CD4-positive, alpha-beta T cell treated with Interferon gamma for 1 hour (primary cell): ENCODE results near the gene REG1A.
A peak's percentile ranks its signal among the peaks of the same experiment; 100 is the strongest.

Experiments
- DNase-seq: peaks from one replicate; pipeline ENCODE4 v3.0.0-alpha.2; 2020

REG1A gene

GRCh38 chr2:79120194-79120713 lies at the start of gene REG1A:
TSS of gene REG1A (plus strand) at chr2:79120488. CDS start at chr2:79120862, 374 bp downstream.
- no peak for DNase-seq

- no peak for DNase-seq
Measured at GRCh38 chr2:79071078-79071477, 49.2 kb upstream of the REG1A start.

- no peak for DNase-seq
Measured at GRCh38 chr2:79082987-79083386, 37.3 kb upstream of the REG1A start.

- DNase-seq, result no peak
Measured at GRCh38 chr2:79083597-79084251, 36.6 kb upstream of the REG1A start.

- no peak for DNase-seq
Measured at GRCh38 chr2:79084495-79085135, 35.7 kb upstream of the REG1A start.

GRCh38 chr2:79085382-79085781 lies 34.9 kb upstream of the REG1A start:
- no peak for DNase-seq

- DNase-seq, result no peak
Measured at GRCh38 chr2:79086255-79086654, 34.0 kb upstream of the REG1A start.

GRCh38 chr2:79087785-79088364 lies 32.4 kb upstream of the REG1A start, which contains the start of gene REG1B:
TSS of gene REG1B (minus strand) at chr2:79087993. CDS start at chr2:79087612, 381 bp downstream.
- no peak for DNase-seq

GRCh38 chr2:79090693-79091092 lies 29.6 kb upstream of the REG1A start:
- DNase-seq, result no peak

GRCh38 chr2:79097843-79098242 lies 22.4 kb upstream of the REG1A start:
- no peak for DNase-seq

- peak; percentile 31 for DNase-seq
Measured at GRCh38 chr2:79099140-79099686, 21.1 kb upstream of the REG1A start.

- no peak for DNase-seq
Measured at GRCh38 chr2:79100285-79100684, 20.0 kb upstream of the REG1A start.

- no peak for DNase-seq
Measured at GRCh38 chr2:79101024-79101423, 19.3 kb upstream of the REG1A start.

GRCh38 chr2:79103214-79103613 lies 17.1 kb upstream of the REG1A start:
- DNase-seq, result no peak

- no peak for DNase-seq
Measured at GRCh38 chr2:79105259-79105658, 15.0 kb upstream of the REG1A start.

GRCh38 chr2:79112269-79112668 lies 8.0 kb upstream of the REG1A start:
- no peak for DNase-seq

GRCh38 chr2:79114797-79115494 lies 5.3 kb upstream of the REG1A start:
- DNase-seq, result no peak

- no peak for DNase-seq
Measured at GRCh38 chr2:79116997-79117928, 3.0 kb upstream of the REG1A start.

GRCh38 chr2:79122676-79123075 lies 2.4 kb downstream of the REG1A start:
- no peak for DNase-seq

- DNase-seq, result no peak
Measured at GRCh38 chr2:79124907-79125720, 4.8 kb downstream of the REG1A start.

- no peak for DNase-seq
Measured at GRCh38 chr2:79125721-79125985, 5.4 kb downstream of the REG1A start.
